ENCODE measurements around the gene MED25.

The MED25 gene

DNA sequence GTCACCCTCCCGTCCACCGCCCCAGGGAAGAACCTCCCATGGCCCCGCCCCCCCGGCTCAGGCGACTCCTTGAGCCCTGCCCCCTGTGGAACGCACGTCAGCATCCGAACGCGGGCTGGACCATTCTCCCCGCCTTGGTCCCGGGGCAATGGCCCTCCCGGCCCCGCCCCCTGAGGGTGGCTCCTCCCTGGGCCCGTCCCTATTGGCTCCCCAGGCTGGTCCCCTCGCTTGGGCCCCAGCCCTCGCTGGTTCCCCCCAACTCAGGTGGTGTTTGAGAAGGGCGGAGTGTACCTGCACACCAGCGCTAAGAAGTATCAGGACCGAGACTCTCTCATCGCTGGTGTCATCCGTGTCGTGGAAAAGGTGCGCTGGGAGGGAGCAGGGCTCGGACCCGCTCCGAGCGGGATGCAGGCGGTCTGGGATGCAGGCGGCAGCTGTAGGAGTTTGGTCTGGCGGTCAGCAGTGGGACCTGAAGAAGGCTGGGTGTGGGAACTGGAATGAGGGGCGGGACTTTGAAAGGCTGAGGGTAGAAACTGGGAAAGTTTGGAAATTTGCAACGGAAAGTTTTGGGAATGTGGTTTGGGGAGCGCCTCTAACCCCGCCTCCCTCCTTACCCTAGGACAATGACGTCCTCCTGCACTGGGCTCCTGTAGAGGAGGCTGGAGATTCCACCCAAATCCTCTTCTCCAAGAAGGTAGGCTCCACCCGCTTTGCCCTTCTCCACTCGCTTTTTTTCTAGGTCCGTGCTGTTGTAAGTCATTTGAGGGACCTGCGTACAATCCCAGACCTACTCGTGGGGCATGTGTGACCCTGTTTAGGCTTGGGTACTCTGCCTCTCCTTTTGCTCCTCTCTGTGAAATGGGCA lies 60.0 kb downstream of the MED25 start:
- Histone ChIP-seq H3K4me3 (ENCODE audit: severe bottlenecking) (peak overlapping the region; percentile 88), H3K27ac (ENCODE audit: poor library complexity, severe bottlenecking) (peak overlapping the region; percentile 81), H3K9me3 (ENCODE audit: severe bottlenecking) (no peaks in the 10 kb centered on the region), H3K36me3 (ENCODE audit: low read depth) (peaks cover 28% of the 10 kb centered on the region), H3K4me1 (ENCODE audit: insufficient read depth, poor library complexity, severe bottlenecking) (no peaks in the 10 kb centered on the region), H3K27me3 (ENCODE audit: insufficient read depth, poor library complexity, severe bottlenecking) (no peaks in the 10 kb centered on the region)
- DNase-seq (ENCODE audit: low spot score): peak; percentile 98
- TF ChIP-seq, protein P1, sequence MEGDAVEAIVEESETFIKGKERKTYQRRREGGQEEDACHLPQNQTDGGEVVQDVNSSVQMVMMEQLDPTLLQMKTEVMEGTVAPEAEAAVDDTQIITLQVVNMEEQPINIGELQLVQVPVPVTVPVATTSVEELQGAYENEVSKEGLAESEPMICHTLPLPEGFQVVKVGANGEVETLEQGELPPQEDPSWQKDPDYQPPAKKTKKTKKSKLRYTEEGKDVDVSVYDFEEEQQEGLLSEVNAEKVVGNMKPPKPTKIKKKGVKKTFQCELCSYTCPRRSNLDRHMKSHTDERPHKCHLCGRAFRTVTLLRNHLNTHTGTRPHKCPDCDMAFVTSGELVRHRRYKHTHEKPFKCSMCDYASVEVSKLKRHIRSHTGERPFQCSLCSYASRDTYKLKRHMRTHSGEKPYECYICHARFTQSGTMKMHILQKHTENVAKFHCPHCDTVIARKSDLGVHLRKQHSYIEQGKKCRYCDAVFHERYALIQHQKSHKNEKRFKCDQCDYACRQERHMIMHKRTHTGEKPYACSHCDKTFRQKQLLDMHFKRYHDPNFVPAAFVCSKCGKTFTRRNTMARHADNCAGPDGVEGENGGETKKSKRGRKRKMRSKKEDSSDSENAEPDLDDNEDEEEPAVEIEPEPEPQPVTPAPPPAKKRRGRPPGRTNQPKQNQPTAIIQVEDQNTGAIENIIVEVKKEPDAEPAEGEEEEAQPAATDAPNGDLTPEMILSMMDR (IDR thresholded peaks at IDR 0.05; ENCODE audit: poor library complexity, severe bottlenecking): no peak
- peak; percentile 73 for ATAC-seq (ENCODE audit: low read depth)

DNA sequence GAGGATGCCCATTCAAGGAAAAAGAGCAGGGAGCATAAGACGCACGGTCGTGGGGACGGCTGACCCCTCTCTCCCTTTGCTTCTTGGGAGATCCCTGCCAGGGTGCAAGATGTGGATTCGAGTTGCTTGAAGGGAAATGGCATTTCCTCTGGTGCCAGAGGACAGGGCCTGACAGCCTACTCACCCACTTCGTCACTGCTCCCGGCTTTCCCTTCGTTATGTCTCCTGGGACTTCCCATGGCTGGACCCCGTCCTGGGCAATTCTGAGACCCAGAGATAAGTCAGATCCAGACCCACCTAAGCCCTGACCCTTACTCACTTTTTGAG lies 60.6 kb downstream of the MED25 start:
- Histone ChIP-seq H3K27me3 (ENCODE audit: insufficient read depth, poor library complexity, severe bottlenecking) (no peaks in the 10 kb centered on the region), H3K36me3 (ENCODE audit: low read depth) (peaks cover 34% of the 10 kb centered on the region), H3K9me3 (ENCODE audit: severe bottlenecking) (no peaks in the 10 kb centered on the region), H3K4me3 (ENCODE audit: severe bottlenecking) (peak overlapping the region; percentile 88), H3K27ac (ENCODE audit: poor library complexity, severe bottlenecking) (peak overlapping the region; percentile 81), H3K4me1 (ENCODE audit: insufficient read depth, poor library complexity, severe bottlenecking) (no peaks in the 10 kb centered on the region)
- TF ChIP-seq, protein P1 (IDR thresholded peaks at IDR 0.05; ENCODE audit: poor library complexity, severe bottlenecking): no peak
- ATAC-seq (ENCODE audit: low read depth): no peak
- DNase-seq (ENCODE audit: low spot score): no peak

DNA sequence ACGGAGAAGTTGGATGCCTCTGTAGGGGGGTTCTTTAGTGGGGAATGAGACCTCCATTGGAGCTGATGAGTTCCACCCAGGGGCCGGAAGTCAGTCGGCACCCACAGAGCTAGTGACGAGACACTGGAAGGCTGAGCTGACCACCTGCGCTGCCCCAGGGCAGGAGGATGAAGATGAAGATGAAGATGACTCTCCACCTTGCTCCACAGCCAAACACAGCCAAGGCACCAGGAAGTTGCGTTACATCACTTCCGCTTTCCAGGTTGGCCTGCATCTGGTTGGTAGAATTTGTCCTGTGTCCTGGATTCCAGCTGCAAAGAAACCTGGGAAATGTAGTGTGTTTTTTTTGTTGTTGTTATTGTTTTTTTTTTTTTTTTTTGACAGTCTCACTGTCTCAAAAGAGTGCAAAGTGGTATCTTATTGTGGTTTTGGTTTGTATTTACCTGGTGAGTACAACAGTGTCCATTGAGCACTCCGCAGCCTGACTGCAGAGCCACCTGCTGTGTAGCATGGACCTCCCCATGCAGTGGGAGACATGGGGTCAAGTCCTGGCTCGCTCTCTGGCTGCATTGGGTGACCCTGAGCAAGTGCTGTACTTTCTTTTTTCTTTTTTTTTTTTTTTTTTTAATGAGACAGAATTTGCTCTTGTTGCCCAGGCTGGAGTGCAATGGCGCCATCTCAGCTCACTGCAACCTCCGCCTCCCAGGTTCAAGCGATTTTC lies 61.3 kb downstream of the MED25 start:
- Histone ChIP-seq H3K27me3 (ENCODE audit: insufficient read depth, poor library complexity, severe bottlenecking) (no peaks in the 10 kb centered on the region), H3K4me3 (ENCODE audit: severe bottlenecking) (no peak overlapping the region), H3K27ac (ENCODE audit: poor library complexity, severe bottlenecking) (no peak overlapping the region), H3K4me1 (ENCODE audit: insufficient read depth, poor library complexity, severe bottlenecking) (no peaks in the 10 kb centered on the region), H3K36me3 (ENCODE audit: low read depth) (peaks cover 38% of the 10 kb centered on the region), H3K9me3 (ENCODE audit: severe bottlenecking) (no peaks in the 10 kb centered on the region)
- DNase-seq (ENCODE audit: low spot score) (no peak), ATAC-seq (ENCODE audit: low read depth) (no peak)
- TF ChIP-seq, protein P1 (IDR thresholded peaks at IDR 0.05; ENCODE audit: poor library complexity, severe bottlenecking): no peak

DNA sequence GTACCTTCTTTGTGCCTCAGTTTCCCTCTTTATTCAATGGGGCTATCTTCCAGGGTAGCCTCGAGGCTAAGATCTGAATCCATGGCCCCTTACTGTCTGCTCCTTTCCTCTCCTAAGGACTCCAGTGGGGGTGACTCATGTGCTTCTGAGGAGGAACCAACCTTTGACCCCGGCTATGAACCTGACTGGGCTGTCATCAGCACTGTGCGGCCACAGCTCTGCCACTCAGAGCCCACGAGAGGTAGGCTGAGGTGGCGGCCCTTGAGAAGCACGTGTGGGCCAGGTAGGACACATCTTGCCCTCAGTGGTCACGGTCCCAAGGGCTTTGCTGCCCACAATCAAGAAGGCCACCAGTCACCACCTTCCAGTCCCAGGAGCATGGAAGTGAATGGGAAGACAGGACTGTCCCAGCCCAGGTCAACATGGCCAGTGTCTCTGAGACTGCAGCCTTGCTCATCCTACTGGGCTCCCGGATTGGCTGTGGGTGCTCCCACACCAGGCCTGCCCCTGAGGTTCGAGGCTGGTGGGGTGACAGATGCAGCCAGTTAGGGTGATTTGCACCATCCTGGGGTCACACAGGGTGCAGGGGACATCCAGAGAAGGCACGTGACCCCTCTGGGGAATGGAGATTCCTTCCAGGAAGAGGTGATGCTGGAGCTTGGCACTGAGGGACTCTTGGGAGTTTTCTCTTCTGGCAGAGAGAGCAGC lies 62.2 kb downstream of the MED25 start:
- TF ChIP-seq, protein P1 (IDR thresholded peaks at IDR 0.05; ENCODE audit: poor library complexity, severe bottlenecking): no peak
- no peaks in the 10 kb centered on the region for H3K27me3 ChIP-seq (ENCODE audit: insufficient read depth, poor library complexity, severe bottlenecking)
- DNase-seq (ENCODE audit: low spot score) (no peak), ATAC-seq (ENCODE audit: low read depth) (no peak)
- H3K9me3 ChIP-seq (ENCODE audit: severe bottlenecking): no peaks in the 10 kb centered on the region
- H3K4me3 ChIP-seq (ENCODE audit: severe bottlenecking): no peak overlapping the region
- H3K27ac ChIP-seq (ENCODE audit: poor library complexity, severe bottlenecking): no peak overlapping the region
- H3K4me1 ChIP-seq (ENCODE audit: insufficient read depth, poor library complexity, severe bottlenecking): no peaks in the 10 kb centered on the region
- peaks cover 38% of the 10 kb centered on the region for H3K36me3 ChIP-seq (ENCODE audit: low read depth)
